Occipital lobe (tissue), 2 donors: ENCODE results near the gene LRP6. TPM values are rescaled to one million over a fixed set of nuclear protein-coding genes. Genes with fewer than 3 reads are reported as not detected.
"Not testable (repeated sequence)": the region's sequence is repeated elsewhere in the genome, so short reads cannot be mapped to it uniquely, and the experiment has no call there.

Source experiments
- DNase-seq: peaks from one replicate; lab custom pipeline; 2025; lab: John Stamatoyannopoulos, UW
- total RNA-seq: library from RNA; depleted of rRNA; stranded (reverse); fragments of >200 nt; gene quantifications from one replicate; pipeline ENCODE4 v1.2.3, GENCODE V29; 2014

LRP6 gene
- total RNA-seq, 1 donor from 2014 or later: 95.3 TPM

DNA sequence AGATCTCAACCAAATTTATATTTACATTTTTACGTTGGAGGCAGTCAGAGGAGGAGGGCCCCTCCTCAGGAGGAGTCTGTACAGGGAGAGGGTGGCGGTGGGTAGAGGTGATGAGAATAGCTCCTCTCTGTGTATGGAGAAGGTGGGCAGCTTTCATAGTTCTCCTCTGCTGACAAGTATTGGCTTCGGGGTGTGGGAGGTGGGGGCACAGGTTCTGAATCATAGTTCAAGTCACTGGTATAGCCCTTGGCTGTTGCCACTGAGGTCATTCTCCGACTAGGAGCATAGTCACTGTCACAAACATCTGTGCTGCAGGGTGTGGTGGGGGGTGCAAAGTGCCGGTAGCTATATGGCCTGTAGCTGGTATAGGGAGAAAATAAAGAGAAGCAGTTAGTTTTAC, 145.8 kb downstream of the LRP6 start:
- DNase-seq: no peak

DNA sequence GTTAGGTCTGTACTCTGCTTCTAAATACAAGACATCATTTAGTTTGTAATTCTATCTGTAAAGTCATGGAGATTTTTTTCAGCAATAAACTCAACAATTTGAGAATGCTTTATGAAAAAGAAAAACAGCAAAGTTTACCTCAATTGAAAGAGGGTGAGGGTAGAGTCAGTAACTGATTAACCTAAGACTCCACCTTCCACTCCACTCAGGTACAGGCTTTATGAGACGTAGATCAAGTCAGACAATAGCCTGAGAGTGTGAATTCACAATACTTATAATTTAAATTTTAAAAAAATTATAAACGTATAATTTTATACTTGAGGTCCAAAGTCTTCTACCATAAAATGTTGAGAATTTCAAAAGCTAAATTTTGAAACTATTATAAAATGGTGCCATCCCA, 150.2 kb downstream of the LRP6 start:
- DNase-seq: no peak

DNA sequence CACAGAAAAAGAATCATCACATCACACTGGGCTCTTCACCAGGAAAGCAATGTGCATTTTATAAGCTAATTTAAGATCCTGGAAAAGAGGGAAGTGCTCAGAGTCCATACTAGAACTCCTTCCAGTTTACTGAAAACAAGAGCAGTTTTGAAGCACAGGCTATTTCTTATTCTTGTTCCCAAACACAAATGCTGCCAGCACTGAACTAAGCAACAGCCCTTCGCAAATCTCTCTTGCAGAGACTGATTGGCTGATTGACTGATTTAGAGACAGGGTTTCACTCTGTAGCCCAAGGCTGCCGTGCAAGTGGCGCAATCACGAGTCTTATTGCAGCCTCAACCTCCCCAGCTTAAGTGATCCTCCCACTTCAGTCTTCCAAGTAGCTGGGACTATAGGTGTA, 151.3 kb downstream of the LRP6 start:
- DNase-seq: no peak

DNA sequence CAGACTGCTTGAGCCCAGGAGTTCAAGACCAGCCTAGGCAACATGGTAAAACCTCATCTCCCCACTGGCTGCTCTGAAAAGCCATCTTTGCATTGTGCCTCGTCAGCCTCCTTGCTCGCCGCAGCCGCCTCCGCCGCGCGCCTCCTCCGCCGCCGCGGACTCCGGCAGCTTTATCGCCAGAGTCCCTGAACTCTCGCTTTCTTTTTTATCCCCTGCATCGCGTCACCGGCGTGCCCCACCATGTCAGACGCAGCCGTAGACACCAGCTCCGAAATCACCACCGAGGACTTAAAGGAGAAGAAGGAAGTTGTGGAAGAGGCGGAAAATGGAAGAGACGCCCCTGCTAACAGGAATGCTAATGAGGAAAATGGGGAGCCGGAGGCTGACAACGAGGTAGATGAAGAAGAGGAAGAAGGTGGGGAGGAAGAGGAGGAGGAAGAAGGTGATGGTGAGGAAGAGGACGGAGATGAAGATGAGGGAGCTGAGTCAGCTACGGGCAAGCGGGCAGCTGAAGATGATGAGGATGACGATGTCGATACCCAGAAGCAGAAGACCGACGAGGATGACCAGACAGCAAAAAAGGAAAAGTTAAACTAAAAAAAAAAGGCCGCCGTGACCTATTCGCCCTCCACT, 155.8 kb downstream of the LRP6 start:
- not testable (repeated sequence) for DNase-seq

DNA sequence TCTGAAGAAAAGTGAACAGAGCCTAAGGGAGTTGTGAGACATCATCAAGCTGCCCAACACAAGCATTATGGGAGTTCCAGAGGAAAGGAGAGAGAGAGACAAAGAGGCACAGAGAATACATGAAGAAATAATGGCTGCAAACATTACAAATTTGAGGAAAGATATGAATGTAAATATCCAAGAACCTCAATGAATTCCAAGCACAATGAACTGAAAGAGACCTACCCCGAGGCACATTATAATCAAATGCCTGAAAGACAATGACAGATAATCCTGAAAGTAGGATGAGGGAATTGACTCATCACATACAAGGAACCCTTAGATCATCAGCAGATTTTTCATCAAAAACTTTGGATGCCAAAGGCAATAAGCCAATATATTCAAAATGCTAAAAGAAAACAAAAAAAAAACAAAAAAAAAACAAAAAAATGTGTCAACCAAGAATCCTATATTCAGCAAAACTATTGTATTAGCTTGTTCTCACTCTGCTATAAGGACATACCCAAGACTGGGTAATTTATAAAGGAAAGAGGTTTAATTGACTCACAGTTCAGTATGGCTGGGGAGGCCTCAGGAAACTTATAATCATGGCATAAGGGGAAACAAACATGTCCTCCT, 158.3 kb downstream of the LRP6 start:
- no peak for DNase-seq

DNA sequence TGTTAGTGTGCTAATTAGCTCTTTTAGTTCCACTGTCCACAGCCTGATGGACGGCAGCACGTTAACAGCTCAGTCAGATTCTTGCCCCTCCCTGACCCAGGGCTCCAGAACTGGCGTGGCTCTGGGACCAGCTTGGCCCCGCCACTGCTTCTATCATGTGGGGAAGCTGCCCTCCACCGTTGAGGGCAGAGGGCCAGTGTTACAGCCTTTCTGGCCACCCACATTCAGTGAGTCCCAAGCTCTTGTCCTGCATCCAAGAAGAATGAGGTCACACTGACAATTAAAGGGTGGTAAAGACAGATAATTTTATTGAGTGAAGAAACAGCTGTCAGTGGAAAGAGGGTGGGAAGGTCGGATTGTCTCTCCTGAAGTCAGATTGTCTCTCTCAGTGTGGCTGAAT, 159.2 kb downstream of the LRP6 start:
- no peak for DNase-seq

DNA sequence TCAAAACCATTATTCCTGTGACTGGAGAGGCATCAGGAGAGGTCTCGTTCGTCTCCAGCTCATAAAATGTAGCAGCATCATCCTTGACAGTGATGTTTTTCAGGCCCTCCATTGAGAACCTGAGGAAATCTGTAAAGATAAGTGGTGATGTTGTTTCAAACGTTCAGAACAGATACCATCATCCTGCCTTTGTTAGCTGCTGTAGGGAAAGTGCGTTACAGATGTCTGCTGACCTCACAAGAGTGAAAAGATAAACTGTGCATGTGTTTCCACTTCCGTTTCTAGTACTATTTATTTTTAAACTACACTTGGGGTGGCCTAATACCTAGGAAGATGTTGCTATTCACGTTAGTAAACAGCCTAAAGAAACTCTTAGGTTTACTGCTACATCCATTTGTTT, 167.7 kb downstream of the LRP6 start:
- DNase-seq: no peak

DNA sequence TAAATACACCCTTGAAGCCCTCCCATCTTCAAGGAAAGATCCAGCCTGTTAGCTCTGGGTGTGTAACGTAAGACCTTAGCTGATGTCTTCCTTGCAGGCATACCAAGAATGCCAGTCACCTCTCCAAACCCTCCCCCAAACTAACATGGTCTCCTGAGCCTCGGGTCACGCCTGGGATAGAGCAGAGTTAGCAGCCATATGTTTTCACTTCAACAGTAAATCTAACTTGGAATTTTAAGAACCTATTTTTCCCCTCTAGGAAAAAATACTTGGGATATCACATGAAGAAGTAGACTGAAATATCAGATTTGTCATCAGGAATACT, 168.2 kb downstream of the LRP6 start:
- DNase-seq: no peak

DNA sequence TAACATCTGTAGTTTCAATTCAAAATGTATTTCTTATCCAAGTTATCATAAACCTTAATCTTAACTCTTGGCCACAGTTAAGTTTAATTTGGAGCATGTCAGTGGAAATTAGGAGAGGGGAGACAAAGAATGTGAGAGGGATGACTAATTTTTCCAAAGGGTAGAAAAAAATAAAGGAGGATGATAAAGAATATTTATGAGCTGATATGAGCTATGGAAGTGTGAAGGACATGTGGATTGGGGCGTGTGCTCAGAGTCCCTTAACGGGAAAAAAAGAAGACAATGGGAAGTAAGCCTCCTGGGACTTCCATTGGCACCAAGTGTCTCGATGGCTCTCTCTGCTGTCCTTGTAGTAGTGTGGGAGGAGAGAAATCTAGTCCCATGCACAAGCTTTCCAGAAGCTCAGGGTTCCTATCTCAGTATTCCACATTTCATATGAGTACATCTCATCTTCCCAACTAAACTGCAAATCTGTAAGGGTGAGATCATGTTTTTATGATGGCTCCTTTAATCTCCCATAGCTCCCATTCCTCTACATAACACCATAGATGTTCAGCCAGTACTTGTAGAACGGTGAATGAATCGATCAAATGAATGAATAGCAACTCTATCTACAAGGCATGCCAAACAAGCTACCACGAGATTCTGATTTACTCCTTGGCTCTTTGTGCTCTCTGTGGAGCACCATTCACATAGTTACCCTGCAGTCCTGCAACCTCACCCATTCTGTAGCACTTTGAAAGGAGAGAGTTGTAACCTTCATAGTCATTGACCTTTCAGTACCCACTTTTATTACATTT, 168.8 kb downstream of the LRP6 start:
- DNase-seq: no peak

DNA sequence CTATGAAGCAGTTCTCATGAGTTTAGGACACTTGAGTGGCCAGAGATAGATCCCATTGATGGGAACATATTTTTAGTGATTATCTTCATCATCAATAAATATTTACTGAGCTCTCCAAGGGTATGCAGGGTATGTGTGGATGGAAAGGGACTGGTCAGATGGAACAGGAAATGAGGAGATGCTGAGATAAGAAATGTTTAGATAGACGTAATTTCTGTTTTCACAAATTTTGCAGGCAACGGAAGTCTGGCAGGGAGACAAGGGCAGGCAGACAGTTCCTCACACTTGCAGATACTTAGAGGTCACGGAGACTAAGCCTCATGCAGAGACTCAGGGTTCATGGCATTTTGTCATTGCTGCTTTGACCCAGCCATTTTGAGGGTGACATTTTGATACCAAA, 171.8 kb downstream of the LRP6 start:
- no peak for DNase-seq

DNA sequence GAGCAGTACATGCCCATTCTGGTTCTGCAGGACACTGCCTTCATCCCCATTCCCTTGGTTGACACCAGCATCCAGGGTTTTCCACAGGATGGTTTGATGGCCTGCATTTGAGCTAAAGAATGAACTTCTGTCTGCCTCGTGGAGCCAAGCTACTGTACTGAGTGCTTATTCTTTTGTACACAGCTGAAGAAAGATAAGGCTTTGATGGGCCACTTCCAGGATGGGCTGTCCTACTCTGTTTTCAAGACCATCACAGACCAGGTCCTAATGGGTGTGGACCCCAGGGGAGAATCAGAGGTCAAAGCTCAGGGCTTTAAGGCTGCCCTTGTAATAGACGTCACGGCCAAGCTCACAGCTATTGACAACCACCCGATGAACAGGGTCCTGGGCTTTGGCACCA, 172.4 kb downstream of the LRP6 start:
- no peak for DNase-seq

DNA sequence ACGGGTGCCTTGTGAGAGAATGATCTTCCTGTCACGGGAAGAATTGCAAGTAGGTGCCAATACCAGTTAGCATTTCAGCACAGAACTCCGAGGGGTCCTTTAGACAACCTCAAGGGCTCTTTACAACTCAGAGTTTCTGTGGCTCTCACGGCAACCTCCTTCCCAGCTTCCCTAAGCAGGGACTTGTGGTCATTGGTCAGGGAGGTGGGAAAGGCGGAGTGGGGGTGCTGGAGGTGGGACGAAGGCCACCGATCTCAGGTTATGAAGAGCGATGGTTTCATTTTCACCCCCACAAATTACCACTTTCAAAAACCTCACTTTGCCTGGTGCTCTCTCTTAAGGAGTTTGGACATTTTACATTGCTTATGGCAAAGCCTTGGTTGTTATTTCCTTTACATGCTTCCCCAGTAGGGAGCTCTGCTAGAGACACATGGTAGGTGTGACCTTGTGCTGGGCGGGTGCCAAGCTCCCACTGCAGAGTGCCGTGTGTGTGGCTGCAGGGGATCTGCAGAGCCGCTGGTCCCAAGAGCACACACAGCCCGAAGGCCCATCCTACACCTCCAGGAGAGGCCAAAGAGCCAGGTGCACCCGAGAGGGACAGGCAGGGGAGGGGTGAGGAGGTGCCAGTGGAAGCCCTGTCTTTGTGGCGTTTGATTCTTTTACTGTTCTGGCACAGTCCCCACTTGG, 174.7 kb downstream of the LRP6 start:
- no peak for DNase-seq

DNA sequence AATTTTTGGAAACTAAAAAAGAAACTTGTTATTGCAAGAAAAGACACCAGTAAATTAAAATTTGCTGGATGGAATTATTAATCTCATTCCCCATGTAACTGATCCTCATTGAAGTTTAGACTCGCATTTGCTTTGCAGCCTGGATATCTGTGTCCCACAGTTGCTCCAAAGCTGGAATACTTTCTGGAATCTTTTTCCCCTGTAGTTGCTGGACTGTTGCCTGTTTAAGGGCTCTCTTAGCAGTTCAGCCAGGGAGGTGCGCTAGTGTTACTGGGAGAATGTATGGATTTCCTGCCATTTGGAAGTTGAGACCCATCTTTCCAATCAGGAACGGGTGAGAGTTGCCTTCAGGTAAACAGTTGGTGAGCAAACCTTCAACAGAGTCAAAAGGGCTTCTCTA, 175.8 kb downstream of the LRP6 start:
- DNase-seq: no peak

DNA sequence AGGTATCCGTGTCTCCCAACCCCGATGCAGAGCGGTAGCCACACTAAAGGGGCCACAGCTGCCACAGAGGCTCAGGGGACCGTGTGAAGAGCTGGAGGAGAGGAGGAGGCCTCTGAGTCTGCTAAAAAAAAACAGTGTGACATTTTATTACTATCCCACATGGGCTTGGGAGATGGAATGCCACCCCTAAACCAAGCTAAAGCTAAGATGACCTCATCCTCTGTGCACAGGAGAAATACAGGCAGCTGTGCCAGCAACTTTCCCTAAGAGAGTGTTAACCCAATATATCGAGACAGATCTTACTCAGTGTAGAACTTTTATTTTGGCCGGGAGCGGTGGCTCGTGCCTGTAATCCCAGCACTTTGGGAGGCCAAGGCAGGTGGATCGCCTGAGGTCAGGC, 178.1 kb downstream of the LRP6 start:
- no peak for DNase-seq

DNA sequence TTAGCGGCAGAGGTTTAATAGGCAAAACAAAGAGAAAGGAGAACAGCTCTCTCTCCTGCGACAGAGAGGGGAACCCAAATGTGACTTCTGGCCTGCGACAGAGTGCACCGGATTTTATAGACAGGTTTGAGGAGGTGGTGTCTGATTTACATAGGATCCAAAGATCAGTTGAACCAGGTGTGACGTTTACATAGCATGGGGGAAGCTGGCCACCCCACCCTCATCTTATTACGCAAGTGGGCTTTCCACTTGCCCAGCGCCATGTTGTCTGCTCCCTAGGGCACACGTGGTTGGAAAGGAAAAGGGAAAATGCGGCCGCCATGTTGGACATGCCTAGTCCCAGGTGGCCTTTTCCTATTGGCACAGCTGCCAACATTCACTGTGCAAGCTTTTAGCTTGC, 178.7 kb downstream of the LRP6 start:
- no peak for DNase-seq

DNA sequence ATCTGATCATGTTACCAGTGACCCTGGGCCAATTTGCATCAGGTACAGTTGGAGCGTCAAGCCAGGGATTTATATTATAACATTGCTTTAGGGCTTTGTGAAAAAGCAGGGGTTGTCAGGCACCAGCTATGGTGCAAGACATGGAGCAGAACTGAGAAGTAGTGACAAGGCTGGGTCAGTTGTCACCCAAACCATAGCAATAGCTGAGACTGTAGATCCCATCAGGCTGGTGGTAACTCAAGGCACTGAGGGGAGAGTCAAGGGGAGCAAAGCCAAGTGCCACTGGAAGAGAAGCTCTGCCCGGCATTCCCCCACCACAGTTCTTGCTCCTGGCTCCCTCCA, 179.2 kb downstream of the LRP6 start:
- DNase-seq: no peak

DNA sequence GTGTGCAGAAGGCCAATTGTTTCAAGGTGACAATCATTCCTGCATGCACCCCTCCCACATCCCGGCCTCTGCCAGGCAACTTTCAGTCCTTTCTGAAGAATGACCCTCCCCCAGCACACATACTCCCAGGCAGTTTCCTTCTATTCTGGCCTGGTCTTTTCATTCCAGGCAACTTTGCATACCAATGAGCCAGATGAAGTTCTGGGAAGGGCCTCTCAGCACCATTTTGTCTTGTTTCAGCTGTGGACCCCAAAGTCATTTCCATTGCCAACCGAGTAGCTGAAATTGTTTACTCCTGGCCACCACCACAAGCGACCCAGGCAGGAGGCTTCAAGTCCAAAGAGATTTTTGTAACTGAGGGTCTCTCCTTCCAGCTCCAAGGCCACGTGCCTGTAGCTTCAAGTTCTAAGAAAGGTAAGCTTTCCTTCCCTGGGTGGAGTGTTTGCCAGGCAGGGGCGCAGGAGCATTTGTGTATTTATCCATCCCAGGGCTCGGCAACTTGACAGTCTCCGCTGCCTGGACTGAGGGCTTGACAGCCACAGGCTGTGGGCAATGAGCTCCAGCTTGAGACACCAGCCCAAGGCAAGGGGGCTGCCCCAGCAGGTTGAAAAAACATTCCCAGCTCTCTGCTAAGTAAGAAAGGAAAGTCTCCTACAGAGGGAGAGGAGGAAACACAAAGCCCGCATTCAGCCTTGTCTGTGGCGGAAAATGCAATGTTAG, 179.7 kb downstream of the LRP6 start:
- DNase-seq: no peak

DNA sequence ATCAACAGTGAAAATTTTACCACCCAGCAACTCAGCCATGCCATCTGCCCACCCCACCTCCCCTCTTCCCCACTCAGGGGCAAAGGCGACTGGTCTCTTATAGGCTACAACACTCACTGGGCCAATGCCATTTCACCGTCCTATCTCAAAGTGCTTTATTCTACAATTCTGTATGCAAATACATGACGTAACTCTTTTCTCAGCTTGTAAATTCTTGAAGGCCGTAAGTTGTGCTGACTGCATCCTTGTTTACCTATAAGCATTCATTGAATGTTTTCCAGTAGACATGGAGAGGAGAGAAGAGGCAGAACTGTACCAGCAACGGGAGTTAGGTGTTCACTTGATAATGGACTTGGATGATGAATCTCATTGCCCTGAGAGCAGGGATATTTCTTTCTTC, 180.5 kb downstream of the LRP6 start:
- DNase-seq: no peak

DNA sequence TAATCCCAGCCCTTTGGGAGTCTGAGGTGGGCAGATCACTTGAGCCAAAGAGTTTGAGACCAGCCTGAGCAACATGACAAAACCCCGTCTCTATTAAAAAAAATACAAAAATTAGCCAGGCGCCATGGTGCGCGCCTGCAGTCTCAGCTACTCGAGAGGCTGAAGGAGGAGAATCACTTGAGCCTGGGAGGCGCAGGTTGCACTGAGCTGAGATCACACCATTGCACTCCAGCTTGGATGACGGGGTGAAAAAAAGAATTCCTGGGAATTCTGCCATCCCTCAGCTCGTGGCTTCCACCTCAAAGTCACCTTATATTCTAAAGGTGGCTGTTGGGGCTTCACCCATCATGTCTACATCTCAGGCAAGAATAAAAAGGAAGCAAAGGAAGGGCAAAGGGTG, 183.2 kb downstream of the LRP6 start:
- DNase-seq: no peak

DNA sequence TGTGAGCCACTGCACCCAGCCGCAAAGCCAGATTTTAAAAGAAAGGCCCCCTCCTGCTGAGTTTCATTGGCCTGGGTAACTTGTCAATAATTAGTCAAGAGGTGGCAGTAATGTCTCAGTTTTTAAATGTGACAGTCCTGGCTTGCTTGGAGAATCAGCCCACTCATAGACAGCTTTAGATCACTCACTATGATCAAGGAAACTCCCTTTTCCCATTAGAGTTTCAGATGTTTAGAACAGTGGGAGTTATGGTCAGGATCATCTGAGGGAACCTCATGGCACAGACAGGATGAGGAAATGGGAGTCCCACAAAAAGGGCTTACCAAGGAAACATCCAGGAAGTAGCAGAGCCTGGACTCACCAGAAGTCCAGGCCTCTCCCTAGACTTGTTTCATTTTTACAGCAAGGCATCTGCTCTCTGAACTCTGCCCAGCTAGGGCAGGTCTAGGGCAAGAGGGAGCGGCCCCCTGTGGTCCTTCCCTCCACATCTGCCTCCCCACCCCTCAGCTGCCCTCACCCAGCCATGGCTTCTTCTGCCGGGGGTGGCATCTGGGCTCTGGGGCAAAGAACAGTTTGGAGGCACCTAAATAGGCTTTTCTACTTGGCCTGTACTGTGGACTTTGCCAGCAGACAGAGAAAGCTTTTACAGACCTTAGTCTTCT, 184.9 kb downstream of the LRP6 start:
- DNase-seq: no peak

DNA sequence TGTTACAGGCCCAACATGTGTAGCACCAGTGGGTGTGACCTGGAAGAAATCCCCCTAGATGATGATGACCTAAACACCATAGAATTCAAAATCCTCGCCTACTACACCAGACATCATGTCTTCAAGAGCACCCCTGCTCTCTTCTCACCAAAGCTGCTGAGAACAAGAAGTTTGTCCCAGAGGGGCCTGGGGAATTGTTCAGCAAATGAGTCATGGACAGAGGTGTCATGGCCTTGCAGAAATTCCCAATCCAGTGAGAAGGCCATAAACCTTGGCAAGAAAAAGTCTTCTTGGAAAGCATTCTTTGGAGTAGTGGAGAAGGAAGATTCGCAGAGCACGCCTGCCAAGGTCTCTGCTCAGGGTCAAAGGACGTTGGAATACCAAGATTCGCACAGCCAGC, 187.6 kb downstream of the LRP6 start:
- no peak for DNase-seq
